Measurements from ENCODE around the gene ITGBL1.

ITGBL1 gene

GRCh38 chr13:101450749-101451130 lies 1.7 kb upstream of the ITGBL1 start:
- Histone ChIP-seq H3K9ac (ENCODE audit: low read depth, low read length, poor library complexity, severe bottlenecking) (no peak overlapping the region), H3K9me3 (ENCODE audit: insufficient read depth, low read depth, low read length) (no peaks in the 10 kb centered on the region), H4K20me1 (ENCODE audit: insufficient read depth, low read length, poor library complexity, severe bottlenecking) (no peaks in the 10 kb centered on the region), H3K9me2 (replicated peaks; ENCODE audit: low read depth, low read length) (no peaks in the 10 kb centered on the region), H3K4me1 (ENCODE audit: insufficient read depth, low read length, poor library complexity, severe bottlenecking) (no peaks in the 10 kb centered on the region), H3K27me3 (ENCODE audit: insufficient read depth, low read length, poor library complexity, severe bottlenecking) (no peaks in the 10 kb centered on the region), H2AFZ (ENCODE audit: low read length) (no peak overlapping the region), H3K79me2 (ENCODE audit: insufficient read depth, low read length) (no peaks in the 10 kb centered on the region), H3F3A (ENCODE audit: low read depth) (no peaks in the 10 kb centered on the region), H3K36me3 (ENCODE audit: insufficient read depth, low read length) (no peaks in the 10 kb centered on the region), H3K4me2 (ENCODE audit: low read depth, low read length, poor library complexity, severe bottlenecking) (no peak overlapping the region), H3K4me3 (ENCODE audit: low read length, poor library complexity, severe bottlenecking) (no peak overlapping the region)
- no peak for TF ChIP-seq CTCF (conservative IDR thresholded peaks at IDR 0.05; ENCODE audit: low read length)
- no peak for TF ChIP-seq EZH2phosphoT487 (IDR thresholded peaks at IDR 0.05; ENCODE audit: borderline replicate concordance)

- TF ChIP-seq CTCF (conservative IDR thresholded peaks at IDR 0.05; ENCODE audit: low read length) (no peak), EZH2phosphoT487 (IDR thresholded peaks at IDR 0.05; ENCODE audit: borderline replicate concordance) (no peak)
- no peak overlapping the region for H2AFZ ChIP-seq (ENCODE audit: low read length)
- H4K20me1 ChIP-seq (ENCODE audit: insufficient read depth, low read length, poor library complexity, severe bottlenecking): no peaks in the 10 kb centered on the region
- no peaks in the 10 kb centered on the region for H3K4me1 ChIP-seq (ENCODE audit: insufficient read depth, low read length, poor library complexity, severe bottlenecking)
- H3K9ac ChIP-seq (ENCODE audit: low read depth, low read length, poor library complexity, severe bottlenecking): no peak overlapping the region
- H3K9me2 ChIP-seq (replicated peaks; ENCODE audit: low read depth, low read length): no peaks in the 10 kb centered on the region
- no peaks in the 10 kb centered on the region for H3F3A ChIP-seq (ENCODE audit: low read depth)
- no peaks in the 10 kb centered on the region for H3K79me2 ChIP-seq (ENCODE audit: insufficient read depth, low read length)
- H3K36me3 ChIP-seq (ENCODE audit: insufficient read depth, low read length): no peaks in the 10 kb centered on the region
- H3K9me3 ChIP-seq (ENCODE audit: insufficient read depth, low read depth, low read length): no peaks in the 10 kb centered on the region
- no peak overlapping the region for H3K4me3 ChIP-seq (ENCODE audit: low read length, poor library complexity, severe bottlenecking)
- no peak overlapping the region for H3K4me2 ChIP-seq (ENCODE audit: low read depth, low read length, poor library complexity, severe bottlenecking)
- no peaks in the 10 kb centered on the region for H3K27me3 ChIP-seq (ENCODE audit: insufficient read depth, low read length, poor library complexity, severe bottlenecking)
Measured at GRCh38 chr13:101451641-101452040, 834 bp upstream of the ITGBL1 start.

GRCh38 chr13:101453784-101454201 lies 1.3 kb downstream of the ITGBL1 start:
- TF ChIP-seq CTCF (conservative IDR thresholded peaks at IDR 0.05; ENCODE audit: low read length): no peak
- no peak for TF ChIP-seq EZH2phosphoT487 (IDR thresholded peaks at IDR 0.05; ENCODE audit: borderline replicate concordance)
- no peaks in the 10 kb centered on the region for H3K79me2 ChIP-seq (ENCODE audit: insufficient read depth, low read length)
- no peak overlapping the region for H3K4me3 ChIP-seq (ENCODE audit: low read length, poor library complexity, severe bottlenecking)
- no peaks in the 10 kb centered on the region for H3K36me3 ChIP-seq (ENCODE audit: insufficient read depth, low read length)
- H4K20me1 ChIP-seq (ENCODE audit: insufficient read depth, low read length, poor library complexity, severe bottlenecking): no peaks in the 10 kb centered on the region
- no peaks in the 10 kb centered on the region for H3K9me2 ChIP-seq (replicated peaks; ENCODE audit: low read depth, low read length)
- no peaks in the 10 kb centered on the region for H3K27me3 ChIP-seq (ENCODE audit: insufficient read depth, low read length, poor library complexity, severe bottlenecking)
- no peaks in the 10 kb centered on the region for H3K4me1 ChIP-seq (ENCODE audit: insufficient read depth, low read length, poor library complexity, severe bottlenecking)
- no peak overlapping the region for H3K9ac ChIP-seq (ENCODE audit: low read depth, low read length, poor library complexity, severe bottlenecking)
- no peak overlapping the region for H3K4me2 ChIP-seq (ENCODE audit: low read depth, low read length, poor library complexity, severe bottlenecking)
- H2AFZ ChIP-seq (ENCODE audit: low read length): no peak overlapping the region
- no peaks in the 10 kb centered on the region for H3K9me3 ChIP-seq (ENCODE audit: insufficient read depth, low read depth, low read length)
- no peaks in the 10 kb centered on the region for H3F3A ChIP-seq (ENCODE audit: low read depth)

Data from Loucy (cell line).